HepG2 (cell line): ENCODE results near the gene SP140L. TPM values are rescaled to one million over a fixed set of nuclear protein-coding genes. Genes with fewer than 3 reads are reported as not detected.

ENCODE experiments used
- BRD4 ChIP-seq: sonication (generic); formaldehyde crosslinking; IDR thresholded peaks from 2 replicates; pipeline ENCODE4 v1.4.0; 2020; ENCODE audit warnings: missing genetic modification reagents
- ETV5 ChIP-seq: IDR thresholded peaks from 2 replicates; pipeline ENCODE4 v1.6.1; 2018; ENCODE audit warnings: missing biosample characterization, missing genetic modification reagents, inconsistent platforms, borderline replicate concordance
- GPN1 ChIP-seq: sonication (generic); formaldehyde crosslinking; IDR thresholded peaks from 2 replicates; pipeline ENCODE4 v1.5.1; 2020; ENCODE audit warnings: missing genetic modification reagents, borderline replicate concordance
- HDAC1 ChIP-seq: sonication (generic); formaldehyde crosslinking; IDR thresholded peaks from 2 replicates; pipeline ENCODE4 v1.5.1; 2020; ENCODE audit warnings: mild to moderate bottlenecking, missing genetic modification reagents
- KDM6A ChIP-seq: IDR thresholded peaks from 2 replicates; pipeline ENCODE4 v1.6.1; 2016; ENCODE audit warnings: low read depth
- RAD51 ChIP-seq: fragments of 450-650 bp; IDR thresholded peaks from 2 replicates; pipeline ENCODE4 v1.6.1; 2016; ENCODE audit warnings: borderline replicate concordance
- SATB2 ChIP-seq: sonication (generic); formaldehyde crosslinking; IDR thresholded peaks from 2 replicates; pipeline ENCODE4 v1.5.0; 2020; ENCODE audit warnings: missing genetic modification reagents
- TOE1 ChIP-seq: sonication (generic); formaldehyde crosslinking; IDR thresholded peaks from 2 replicates; pipeline ENCODE4 v1.4.0; 2020; ENCODE audit warnings: mild to moderate bottlenecking, missing genetic modification reagents
- YEATS4 ChIP-seq: sonication (generic); formaldehyde crosslinking; IDR thresholded peaks from 2 replicates; pipeline ENCODE4 v1.4.0; 2020; ENCODE audit warnings: missing genetic modification reagents, borderline replicate concordance
- ZBTB42 ChIP-seq: sonication (generic); formaldehyde crosslinking; IDR thresholded peaks from 2 replicates; pipeline ENCODE4 v1.5.0; 2020; ENCODE audit warnings: mild to moderate bottlenecking, missing genetic modification reagents
- ZKSCAN1 ChIP-seq: fragments of 150-350 bp; IDR thresholded peaks from 2 replicates; pipeline ENCODE4 v1.6.1; 2014; ENCODE audit warnings: low read length
- ZNF160 ChIP-seq: sonication (generic); formaldehyde crosslinking; IDR thresholded peaks from 2 replicates; pipeline ENCODE4 v1.8.0; 2022; ENCODE audit warnings: mild to moderate bottlenecking, inconsistent platforms, missing genetic modification reagents
- ZNF496 ChIP-seq: sonication (generic); formaldehyde crosslinking; IDR thresholded peaks from 2 replicates; pipeline ENCODE4 v1.8.1; 2023; ENCODE audit warnings: mild to moderate bottlenecking, moderate library complexity, missing genetic modification reagents; ENCODE audit not compliant: insufficient replicate concordance
- ZNF501 ChIP-seq: sonication (generic); formaldehyde crosslinking; IDR thresholded peaks from 2 replicates; pipeline ENCODE4 v1.5.1; 2020; ENCODE audit warnings: mild to moderate bottlenecking, moderate library complexity, missing genetic modification reagents
- ZNF792 ChIP-seq: IDR thresholded peaks from 2 replicates; pipeline ENCODE4 v1.6.1; 2016
- polyA plus RNA-seq, 8 experiments: library from polyadenylated mRNA; depleted of rRNA in 3 of 8; stranded (reverse) in 7 of 8; unstranded in 1 of 8; fragments of >200 nt; fragmentation: Illumina TruSeq in 4 of 8; extraction: Trizol in 4 of 8; gene quantifications; 2 replicates each; pipeline versions ENCODE4 v1.2.1 to v1.2.3, GENCODE V29; 2011 to 2016; ENCODE audit warnings: low read depth in 4 of 8, missing spikeins in 1 of 8, mixed read lengths in 1 of 8; ENCODE audit not compliant: insufficient read depth in 1 of 8
- total RNA-seq, 5 experiments: library from RNA; depleted of rRNA; stranded (reverse); fragments of >200 nt; fragmentation: Illumina TruSeq; extraction: Trizol; gene quantifications; 2 replicates each; pipeline ENCODE4 v1.2.3, GENCODE V29; 2016; ENCODE audit warnings: low read depth in 1 of 5
- TF ChIP-seq, protein P1 (sequence below): sonication (generic); formaldehyde crosslinking; IDR thresholded peaks from 2 replicates; pipeline ENCODE4 v1.4.0; 2020; ENCODE audit warnings: missing genetic modification reagents
- TF ChIP-seq, protein P2 (sequence below): IDR thresholded peaks from 2 replicates; pipeline ENCODE4 v1.6.1; 2016; ENCODE audit warnings: control low read depth
- TF ChIP-seq, protein P3 (sequence below): sonication (generic); formaldehyde crosslinking; IDR thresholded peaks from 2 replicates; pipeline ENCODE4 v1.4.0; 2020; ENCODE audit warnings: mild to moderate bottlenecking, missing genetic modification reagents
- TF ChIP-seq, protein P4 (sequence below): sonication (generic); formaldehyde crosslinking; conservative IDR thresholded peaks from 2 replicates; pipeline ENCODE4 v1.4.0; 2020; ENCODE audit warnings: missing genetic modification reagents
- TF ChIP-seq, protein P5 (sequence below): sonication (generic); formaldehyde crosslinking; IDR thresholded peaks from 2 replicates; pipeline ENCODE4 v1.4.0; 2020; ENCODE audit warnings: mild to moderate bottlenecking, missing genetic modification reagents

Gene SP140L
- total and polyA plus RNA-seq, 2 of the 13 experiments (the other 11 are each of a cell fraction or from before 2014, with no cell fraction given): 10.9 to 17.5 TPM

DNA sequence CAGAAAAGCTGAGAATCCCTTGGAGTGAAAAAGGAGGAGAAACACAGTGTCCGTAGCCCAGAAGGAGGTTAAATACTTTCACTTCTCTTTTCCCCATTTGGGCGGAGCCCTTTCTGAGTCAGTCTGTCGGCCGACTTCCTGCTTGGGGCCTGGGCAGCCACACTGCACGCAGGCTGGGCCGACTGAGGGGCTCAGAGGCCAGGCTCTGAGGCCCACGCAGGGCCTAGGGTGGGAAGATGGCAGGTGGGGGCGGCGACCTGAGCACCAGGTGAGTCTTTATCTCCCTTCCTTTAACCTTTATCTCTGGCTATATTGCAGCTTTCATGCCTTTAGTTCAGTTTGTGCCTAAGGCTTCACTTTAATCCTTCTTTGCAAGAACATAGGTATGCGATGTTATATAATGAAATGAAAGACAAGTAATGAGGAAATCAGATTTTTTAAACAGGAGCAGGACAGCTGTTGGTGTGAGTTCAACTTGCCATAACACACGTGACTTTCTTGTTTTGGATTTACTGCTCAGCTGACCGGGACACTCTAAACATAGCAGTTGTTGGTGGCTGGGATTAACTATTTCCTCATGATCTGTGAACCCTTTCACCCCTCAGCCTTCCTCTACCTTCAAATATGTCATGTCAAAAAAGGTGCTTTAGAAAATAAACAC lies 89.2 kb downstream of the SP140L start, which contains the start of gene SP100 (continued):
- TF ChIP-seq ZKSCAN1 (no peak), RAD51 (peak; percentile 52), ZNF496 (CRISPR knock-in tag) (no peak), HDAC1 (CRISPR knock-in tag) (peak; percentile 84), SATB2 (CRISPR knock-in tag) (no peak), ETV5 (CRISPR knock-in tag) (peak; percentile 78), ZNF160 (CRISPR knock-in tag) (0 out of 2 replicates have a peak, but pooled peaks have one; percentile 75), ZNF501 (peak; percentile 81), KDM6A (CRISPR knock-in tag) (no peak), TOE1 (0 out of 2 replicates have a peak, but pooled peaks have one; percentile 10), YEATS4 (CRISPR knock-in tag) (peak; percentile 74; the same call in 1 of the 2 replicates), ZBTB42 (CRISPR knock-in tag) (0 out of 2 replicates have a peak, but pooled peaks have one; percentile 29), BRD4 (CRISPR knock-in tag) (peak; percentile 94; the same call in 1 of the 2 replicates), GPN1 (CRISPR knock-in tag) (no peak), ZNF792 (0 out of 2 replicates have a peak, but pooled peaks have one; percentile 37)
- TF ChIP-seq, protein P1, sequence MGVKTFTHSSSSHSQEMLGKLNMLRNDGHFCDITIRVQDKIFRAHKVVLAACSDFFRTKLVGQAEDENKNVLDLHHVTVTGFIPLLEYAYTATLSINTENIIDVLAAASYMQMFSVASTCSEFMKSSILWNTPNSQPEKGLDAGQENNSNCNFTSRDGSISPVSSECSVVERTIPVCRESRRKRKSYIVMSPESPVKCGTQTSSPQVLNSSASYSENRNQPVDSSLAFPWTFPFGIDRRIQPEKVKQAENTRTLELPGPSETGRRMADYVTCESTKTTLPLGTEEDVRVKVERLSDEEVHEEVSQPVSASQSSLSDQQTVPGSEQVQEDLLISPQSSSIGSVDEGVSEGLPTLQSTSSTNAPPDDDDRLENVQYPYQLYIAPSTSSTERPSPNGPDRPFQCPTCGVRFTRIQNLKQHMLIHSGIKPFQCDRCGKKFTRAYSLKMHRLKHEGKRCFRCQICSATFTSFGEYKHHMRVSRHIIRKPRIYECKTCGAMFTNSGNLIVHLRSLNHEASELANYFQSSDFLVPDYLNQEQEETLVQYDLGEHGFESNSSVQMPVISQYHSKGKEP: 0 out of 2 replicates have a peak, but pooled peaks have one; percentile 62
- TF ChIP-seq, protein P2, sequence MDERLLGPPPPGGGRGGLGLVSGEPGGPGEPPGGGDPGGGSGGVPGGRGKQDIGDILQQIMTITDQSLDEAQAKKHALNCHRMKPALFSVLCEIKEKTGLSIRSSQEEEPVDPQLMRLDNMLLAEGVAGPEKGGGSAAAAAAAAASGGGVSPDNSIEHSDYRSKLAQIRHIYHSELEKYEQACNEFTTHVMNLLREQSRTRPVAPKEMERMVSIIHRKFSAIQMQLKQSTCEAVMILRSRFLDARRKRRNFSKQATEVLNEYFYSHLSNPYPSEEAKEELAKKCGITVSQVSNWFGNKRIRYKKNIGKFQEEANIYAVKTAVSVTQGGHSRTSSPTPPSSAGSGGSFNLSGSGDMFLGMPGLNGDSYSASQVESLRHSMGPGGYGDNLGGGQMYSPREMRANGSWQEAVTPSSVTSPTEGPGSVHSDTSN: no peak
- TF ChIP-seq, protein P3, sequence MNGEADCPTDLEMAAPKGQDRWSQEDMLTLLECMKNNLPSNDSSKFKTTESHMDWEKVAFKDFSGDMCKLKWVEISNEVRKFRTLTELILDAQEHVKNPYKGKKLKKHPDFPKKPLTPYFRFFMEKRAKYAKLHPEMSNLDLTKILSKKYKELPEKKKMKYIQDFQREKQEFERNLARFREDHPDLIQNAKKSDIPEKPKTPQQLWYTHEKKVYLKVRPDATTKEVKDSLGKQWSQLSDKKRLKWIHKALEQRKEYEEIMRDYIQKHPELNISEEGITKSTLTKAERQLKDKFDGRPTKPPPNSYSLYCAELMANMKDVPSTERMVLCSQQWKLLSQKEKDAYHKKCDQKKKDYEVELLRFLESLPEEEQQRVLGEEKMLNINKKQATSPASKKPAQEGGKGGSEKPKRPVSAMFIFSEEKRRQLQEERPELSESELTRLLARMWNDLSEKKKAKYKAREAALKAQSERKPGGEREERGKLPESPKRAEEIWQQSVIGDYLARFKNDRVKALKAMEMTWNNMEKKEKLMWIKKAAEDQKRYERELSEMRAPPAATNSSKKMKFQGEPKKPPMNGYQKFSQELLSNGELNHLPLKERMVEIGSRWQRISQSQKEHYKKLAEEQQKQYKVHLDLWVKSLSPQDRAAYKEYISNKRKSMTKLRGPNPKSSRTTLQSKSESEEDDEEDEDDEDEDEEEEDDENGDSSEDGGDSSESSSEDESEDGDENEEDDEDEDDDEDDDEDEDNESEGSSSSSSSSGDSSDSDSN (CRISPR knock-in tag): peak; percentile 87
- TF ChIP-seq, protein P4, sequence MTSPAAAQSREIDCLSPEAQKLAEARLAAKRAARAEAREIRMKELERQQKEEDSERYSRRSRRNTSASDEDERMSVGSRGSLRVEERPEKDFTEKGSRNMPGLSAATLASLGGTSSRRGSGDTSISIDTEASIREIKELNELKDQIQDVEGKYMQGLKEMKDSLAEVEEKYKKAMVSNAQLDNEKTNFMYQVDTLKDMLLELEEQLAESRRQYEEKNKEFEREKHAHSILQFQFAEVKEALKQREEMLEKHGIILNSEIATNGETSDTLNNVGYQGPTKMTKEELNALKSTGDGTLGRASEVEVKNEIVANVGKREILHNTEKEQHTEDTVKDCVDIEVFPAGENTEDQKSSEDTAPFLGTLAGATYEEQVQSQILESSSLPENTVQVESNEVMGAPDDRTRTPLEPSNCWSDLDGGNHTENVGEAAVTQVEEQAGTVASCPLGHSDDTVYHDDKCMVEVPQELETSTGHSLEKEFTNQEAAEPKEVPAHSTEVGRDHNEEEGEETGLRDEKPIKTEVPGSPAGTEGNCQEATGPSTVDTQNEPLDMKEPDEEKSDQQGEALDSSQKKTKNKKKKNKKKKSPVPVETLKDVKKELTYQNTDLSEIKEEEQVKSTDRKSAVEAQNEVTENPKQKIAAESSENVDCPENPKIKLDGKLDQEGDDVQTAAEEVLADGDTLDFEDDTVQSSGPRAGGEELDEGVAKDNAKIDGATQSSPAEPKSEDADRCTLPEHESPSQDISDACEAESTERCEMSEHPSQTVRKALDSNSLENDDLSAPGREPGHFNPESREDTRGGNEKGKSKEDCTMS: no peak
- TF ChIP-seq, protein P5, sequence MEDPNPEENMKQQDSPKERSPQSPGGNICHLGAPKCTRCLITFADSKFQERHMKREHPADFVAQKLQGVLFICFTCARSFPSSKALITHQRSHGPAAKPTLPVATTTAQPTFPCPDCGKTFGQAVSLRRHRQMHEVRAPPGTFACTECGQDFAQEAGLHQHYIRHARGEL: no peak
